Measurements from ENCODE around the gene MACC1. TPM values are rescaled to one million over a fixed set of nuclear protein-coding genes. Genes with fewer than 3 reads are reported as not detected.

Gene MACC1
- total RNA-seq, 3 donors from 2014 or later (not counting 1 experiment from before 2014, with no cell fraction given) = 0.09 to 0.45 (median 0.26) TPM

DNA sequence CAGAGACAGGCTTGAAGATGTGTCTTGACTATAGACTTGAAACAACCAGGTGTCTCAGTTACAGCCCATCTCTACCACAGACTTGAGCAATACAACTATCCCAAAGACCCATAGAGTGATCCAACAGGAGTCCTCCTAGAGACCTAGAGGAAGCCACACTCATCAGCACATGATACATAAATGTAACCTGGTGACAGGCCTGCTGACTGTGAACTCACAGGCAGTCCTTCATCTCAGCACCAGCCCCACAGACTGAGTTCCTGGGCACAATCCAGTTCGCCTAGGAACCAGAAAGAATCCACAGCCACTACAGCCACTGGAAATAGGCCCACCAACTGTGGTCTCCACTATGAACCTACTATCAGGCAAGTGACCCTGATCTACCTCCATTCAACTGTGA, 121.3 kb downstream of the MACC1 start:
- no peaks in the 10 kb centered on the region for H3K4me1 Mint-ChIP-seq
- H3K9me3 ChIP-seq (ENCODE audit: control insufficient read depth, insufficient read depth, low read length) = no peaks in the 10 kb centered on the region
- no peaks in the 10 kb centered on the region for H3K27me3 ChIP-seq (ENCODE audit: control insufficient read depth, insufficient read depth, low read length)
- H3K4me3 Mint-ChIP-seq = no peak overlapping the region
- intact Hi-C loops (cut with micrococcal nuclease) = no loop called here
- H3K27ac ChIP-seq (ENCODE audit: low read length) = no peak overlapping the region
- no peaks in the 10 kb centered on the region for H3K4me1 ChIP-seq (ENCODE audit: control insufficient read depth, insufficient read depth, low read length)
- WGBS (ENCODE audit: insufficient coverage) = 97% methylated on average over 1 of the region's 1 CpG
- H3K27me3 Mint-ChIP-seq (ENCODE audit: low read depth in 2 of 2) = no peaks in the 10 kb centered on the region
- H3K27ac Mint-ChIP-seq = no peak overlapping the region
- peaks cover 10 to 12% of the 10 kb centered on the region in 2 donors for H3K9me3 Mint-ChIP-seq
- TF ChIP-seq, protein P1, sequence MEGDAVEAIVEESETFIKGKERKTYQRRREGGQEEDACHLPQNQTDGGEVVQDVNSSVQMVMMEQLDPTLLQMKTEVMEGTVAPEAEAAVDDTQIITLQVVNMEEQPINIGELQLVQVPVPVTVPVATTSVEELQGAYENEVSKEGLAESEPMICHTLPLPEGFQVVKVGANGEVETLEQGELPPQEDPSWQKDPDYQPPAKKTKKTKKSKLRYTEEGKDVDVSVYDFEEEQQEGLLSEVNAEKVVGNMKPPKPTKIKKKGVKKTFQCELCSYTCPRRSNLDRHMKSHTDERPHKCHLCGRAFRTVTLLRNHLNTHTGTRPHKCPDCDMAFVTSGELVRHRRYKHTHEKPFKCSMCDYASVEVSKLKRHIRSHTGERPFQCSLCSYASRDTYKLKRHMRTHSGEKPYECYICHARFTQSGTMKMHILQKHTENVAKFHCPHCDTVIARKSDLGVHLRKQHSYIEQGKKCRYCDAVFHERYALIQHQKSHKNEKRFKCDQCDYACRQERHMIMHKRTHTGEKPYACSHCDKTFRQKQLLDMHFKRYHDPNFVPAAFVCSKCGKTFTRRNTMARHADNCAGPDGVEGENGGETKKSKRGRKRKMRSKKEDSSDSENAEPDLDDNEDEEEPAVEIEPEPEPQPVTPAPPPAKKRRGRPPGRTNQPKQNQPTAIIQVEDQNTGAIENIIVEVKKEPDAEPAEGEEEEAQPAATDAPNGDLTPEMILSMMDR (IDR thresholded peaks at IDR 0.05) = no peak
- no peak for ATAC-seq
- DNase-seq = no peak
- H3K36me3 Mint-ChIP-seq = peaks cover 8% of the 10 kb centered on the region
- H3K4me3 ChIP-seq (ENCODE audit: low read length) = no peak overlapping the region
- H3K36me3 ChIP-seq (ENCODE audit: control insufficient read depth, insufficient read depth, low read length) = no peaks in the 10 kb centered on the region

DNA sequence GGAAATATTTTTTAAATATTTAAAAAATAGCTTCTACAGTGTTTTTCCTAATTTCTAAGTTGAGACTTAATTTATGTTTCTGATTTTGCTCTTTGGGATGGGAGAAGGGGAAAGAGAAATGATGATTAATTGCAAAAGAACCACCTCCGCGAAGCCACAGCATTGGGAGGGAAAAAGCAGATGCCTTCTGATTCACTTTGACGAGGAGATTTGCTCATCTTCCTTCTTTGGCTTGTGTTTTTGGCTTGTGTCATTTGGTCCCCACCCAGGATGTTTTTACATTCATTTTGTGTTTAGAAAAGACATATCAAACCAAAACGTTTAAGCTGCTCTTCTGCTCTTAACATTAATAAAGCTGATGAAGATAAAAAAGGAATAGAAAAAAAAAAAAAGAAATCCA, 121.7 kb downstream of the MACC1 start:
- no peak overlapping the region for H3K4me3 ChIP-seq (ENCODE audit: low read length)
- Mint-ChIP-seq H3K27me3 (ENCODE audit: low read depth in 2 of 2) (no peaks in the 10 kb centered on the region), H3K27ac (no peak overlapping the region), H3K9me3 (peaks cover 12 to 14% of the 10 kb centered on the region in 2 donors), H3K4me3 (no peak overlapping the region), H3K4me1 (no peaks in the 10 kb centered on the region), H3K36me3 (peaks cover 10% of the 10 kb centered on the region)
- intact Hi-C loops (cut with micrococcal nuclease) = no loop called here
- 88% methylated on average over 3 of the region's 4 CpGs for WGBS (ENCODE audit: insufficient coverage)
- no peak for ATAC-seq
- TF ChIP-seq, protein P1 (IDR thresholded peaks at IDR 0.05) = no peak
- no peaks in the 10 kb centered on the region for H3K4me1 ChIP-seq (ENCODE audit: control insufficient read depth, insufficient read depth, low read length)
- DNase-seq = no peak
- no peak overlapping the region for H3K27ac ChIP-seq (ENCODE audit: low read length)
- no peaks in the 10 kb centered on the region for H3K9me3 ChIP-seq (ENCODE audit: control insufficient read depth, insufficient read depth, low read length)
- no peaks in the 10 kb centered on the region for H3K36me3 ChIP-seq (ENCODE audit: control insufficient read depth, insufficient read depth, low read length)
- H3K27me3 ChIP-seq (ENCODE audit: control insufficient read depth, insufficient read depth, low read length) = no peaks in the 10 kb centered on the region

GRCh38 chr7:20089431-20089830, 127.8 kb downstream of the MACC1 start:
- no peak for ATAC-seq
- no peak overlapping the region for H3K27ac ChIP-seq (ENCODE audit: low read length)
- intact Hi-C loops (cut with micrococcal nuclease) = no loop called here
- H3K4me1 ChIP-seq (ENCODE audit: control insufficient read depth, insufficient read depth, low read length) = no peaks in the 10 kb centered on the region
- Mint-ChIP-seq H3K4me3 (no peak overlapping the region), H3K4me1 (no peaks in the 10 kb centered on the region), H3K36me3 (peaks cover 10% of the 10 kb centered on the region), H3K27ac (no peak overlapping the region), H3K9me3 (peaks cover 21 to 24% of the 10 kb centered on the region in 2 donors), H3K27me3 (ENCODE audit: low read depth in 2 of 2) (no peaks in the 10 kb centered on the region)
- WGBS (ENCODE audit: insufficient coverage) = 92% methylated on average over 5 of the region's 6 CpGs
- H3K4me3 ChIP-seq (ENCODE audit: low read length) = no peak overlapping the region
- TF ChIP-seq, protein P1 (IDR thresholded peaks at IDR 0.05) = no peak
- DNase-seq = no peak
- peaks cover 4% of the 10 kb centered on the region for H3K9me3 ChIP-seq (ENCODE audit: control insufficient read depth, insufficient read depth, low read length)
- H3K36me3 ChIP-seq (ENCODE audit: control insufficient read depth, insufficient read depth, low read length) = no peaks in the 10 kb centered on the region
- no peaks in the 10 kb centered on the region for H3K27me3 ChIP-seq (ENCODE audit: control insufficient read depth, insufficient read depth, low read length)

DNA sequence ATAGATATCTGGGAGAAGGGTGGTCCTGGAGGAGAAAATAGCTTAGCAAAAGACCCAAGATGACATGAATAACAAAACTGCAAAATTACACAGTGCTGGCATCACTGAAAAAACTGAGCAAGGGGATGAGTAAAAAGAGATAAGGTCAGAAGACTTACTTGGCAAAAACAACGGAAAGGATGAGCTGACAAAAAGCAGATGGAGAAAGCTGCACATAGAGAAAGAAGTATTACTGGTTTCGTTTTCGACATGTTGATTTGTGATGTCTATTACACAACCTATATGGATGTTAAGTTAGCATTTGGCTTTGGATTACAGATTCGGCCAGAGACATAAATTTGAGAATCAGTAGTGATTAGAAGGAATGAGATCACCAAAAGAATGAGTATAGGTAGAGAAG, 132.1 kb downstream of the MACC1 start:
- Histone ChIP-seq H3K4me1 (ENCODE audit: control insufficient read depth, insufficient read depth, low read length) (no peaks in the 10 kb centered on the region), H3K36me3 (ENCODE audit: control insufficient read depth, insufficient read depth, low read length) (no peaks in the 10 kb centered on the region)
- ATAC-seq = no peak

More for the DNA sequence above, 132.1 kb downstream of the MACC1 start:
- Mint-ChIP-seq H3K27ac (no peak overlapping the region), H3K27me3 (ENCODE audit: low read depth in 2 of 2) (no peaks in the 10 kb centered on the region), H3K9me3 (peaks cover 12 to 16% of the 10 kb centered on the region in 2 donors), H3K4me3 (no peak overlapping the region), H3K4me1 (no peaks in the 10 kb centered on the region), H3K36me3 (no peaks in the 10 kb centered on the region)
- Histone ChIP-seq H3K9me3 (ENCODE audit: control insufficient read depth, insufficient read depth, low read length) (peaks cover 4% of the 10 kb centered on the region), H3K27ac (ENCODE audit: low read length) (no peak overlapping the region), H3K4me3 (ENCODE audit: low read length) (no peak overlapping the region), H3K27me3 (ENCODE audit: control insufficient read depth, insufficient read depth, low read length) (no peaks in the 10 kb centered on the region)
- intact Hi-C loops (cut with micrococcal nuclease) = no loop called here
- DNase-seq = no peak
- WGBS (ENCODE audit: insufficient coverage) = 86% methylated on average over 4 of the region's 4 CpGs
- TF ChIP-seq, protein P1 (IDR thresholded peaks at IDR 0.05) = no peak
